GM18870 (cell line): ENCODE data around the gene CDK14.
"Not testable (repeated sequence)": the region's sequence is repeated elsewhere in the genome, so short reads cannot be mapped to it uniquely, and the experiment has no call there.

ENCODE experiments used
- ATAC-seq: cut with Tn5 transposase; IDR thresholded peaks from one replicate; pipeline ENCODE4 v1.9.1; 2021; ENCODE audit warnings: moderate library complexity; ENCODE audit not compliant: unreplicated experiment

The CDK14 gene

GRCh38 chr7:90877201-90877600 is 281.1 kb downstream of the CDK14 start:
- peak; percentile 95 for ATAC-seq

GRCh38 chr7:90879924-90880323 is 283.8 kb downstream of the CDK14 start:
- ATAC-seq, result no peak

- ATAC-seq, result no peak
Measured at GRCh38 chr7:90886416-90886815, 290.3 kb downstream of the CDK14 start.

GRCh38 chr7:90889210-90889609 is 293.1 kb downstream of the CDK14 start:
- no peak for ATAC-seq

GRCh38 chr7:90889644-90890043 is 293.5 kb downstream of the CDK14 start:
- no peak for ATAC-seq

GRCh38 chr7:90891529-90891928 is 295.4 kb downstream of the CDK14 start:
- ATAC-seq, result no peak

GRCh38 chr7:90892213-90892612 is 296.1 kb downstream of the CDK14 start:
- peak; percentile 88 for ATAC-seq

- ATAC-seq, result no peak
Measured at GRCh38 chr7:90894122-90894521, 298.0 kb downstream of the CDK14 start.

- no peak for ATAC-seq
Measured at GRCh38 chr7:90896458-90896857, 300.3 kb downstream of the CDK14 start.

GRCh38 chr7:90897961-90898469 is 301.9 kb downstream of the CDK14 start:
- peak; percentile 64 for ATAC-seq

- ATAC-seq, result no peak
Measured at GRCh38 chr7:90900628-90901356, 304.7 kb downstream of the CDK14 start.

- ATAC-seq, result no peak
Measured at GRCh38 chr7:90903841-90904240, 307.7 kb downstream of the CDK14 start.

GRCh38 chr7:90910136-90910535 is 314.0 kb downstream of the CDK14 start:
- no peak for ATAC-seq

GRCh38 chr7:90916319-90916718 is 320.2 kb downstream of the CDK14 start:
- ATAC-seq, result no peak

GRCh38 chr7:90917539-90917938 is 321.4 kb downstream of the CDK14 start:
- no peak for ATAC-seq

- no peak for ATAC-seq
Measured at GRCh38 chr7:90918303-90918702, 322.2 kb downstream of the CDK14 start.

GRCh38 chr7:90919816-90920215 is 323.7 kb downstream of the CDK14 start:
- ATAC-seq, result no peak

GRCh38 chr7:90920336-90920735 is 324.2 kb downstream of the CDK14 start:
- ATAC-seq, result no peak

- no peak for ATAC-seq
Measured at GRCh38 chr7:90923541-90923997, 327.4 kb downstream of the CDK14 start.

GRCh38 chr7:90928700-90929424 is 332.7 kb downstream of the CDK14 start:
- not testable (repeated sequence) for ATAC-seq

- ATAC-seq, result peak; percentile 97
Measured at GRCh38 chr7:90931986-90932916, 336.1 kb downstream of the CDK14 start.
